DOHH2 (cell line): Measurements from ENCODE around the gene MAP1B.
"Not testable (repeated sequence)": the region's sequence is repeated elsewhere in the genome, so short reads cannot be mapped to it uniquely, and the experiment has no call there.

Experiments
- H3F3A ChIP-seq: fragments of 200-600 bp; sonication (generic), shearing (Covaris generic); 2 replicates; pipeline ENCODE4 v1.6.0; 2016; ENCODE audit warnings: antibody characterized with exemption, mild to moderate bottlenecking; ENCODE audit not compliant: control insufficient read depth, insufficient read depth
- H3K27ac ChIP-seq: fragments of 200-600 bp; sonication (generic); 2 replicates; pipeline ENCODE4 v1.5.1; 2014; ENCODE audit warnings: low read depth, mild to moderate bottlenecking, low read length, moderate library complexity
- H3K27me3 ChIP-seq: fragments of 200-600 bp; sonication (generic); 2 replicates; pipeline ENCODE4 v1.6.1; 2014; ENCODE audit warnings: mild to moderate bottlenecking, low read length, mixed read lengths; ENCODE audit not compliant: control insufficient read depth
- H3K36me3 ChIP-seq: fragments of 200-600 bp; sonication (generic); 2 replicates; pipeline ENCODE4 v1.6.1; 2014; ENCODE audit warnings: mild to moderate bottlenecking, low read length, moderate library complexity, mixed read lengths; ENCODE audit not compliant: control insufficient read depth
- H3K4me1 ChIP-seq: fragments of 200-600 bp; sonication (generic); 2 replicates; pipeline ENCODE4 v1.6.1; 2014; ENCODE audit warnings: mild to moderate bottlenecking, low read length, mixed read lengths; ENCODE audit not compliant: control insufficient read depth
- H3K4me2 ChIP-seq: fragments of 200-600 bp; sonication (generic); 2 replicates; pipeline ENCODE4 v1.6.0; 2014; ENCODE audit warnings: mild to moderate bottlenecking, low read length, moderate library complexity
- H3K4me3 ChIP-seq: fragments of 200-600 bp; sonication (generic); 2 replicates; pipeline ENCODE4 v1.5.1; 2014; ENCODE audit warnings: mild to moderate bottlenecking, low read length, mixed read lengths
- H3K79me2 ChIP-seq: fragments of 200-600 bp; sonication (generic); 2 replicates; pipeline ENCODE4 v1.6.1; 2014; ENCODE audit warnings: mild to moderate bottlenecking, low read length, mixed read lengths; ENCODE audit not compliant: control insufficient read depth
- H3K9me2 ChIP-seq: fragments of 200-600 bp; sonication (generic); replicated peaks from 2 replicates; pipeline ENCODE4 v1.6.1; 2014; ENCODE audit warnings: mild to moderate bottlenecking, low read length, mixed read lengths; ENCODE audit not compliant: control insufficient read depth
- H3K9me3 ChIP-seq: fragments of 200-600 bp; sonication (generic); 2 replicates; pipeline ENCODE4 v1.6.1; 2014; ENCODE audit warnings: antibody characterized with exemption, low read length, mixed read lengths; ENCODE audit not compliant: control insufficient read depth, insufficient read depth
- H4K20me1 ChIP-seq: fragments of 200-600 bp; sonication (generic); 2 replicates; pipeline ENCODE4 v1.6.0; 2014; ENCODE audit warnings: low read depth, mild to moderate bottlenecking, antibody characterized with exemption, low read length, moderate library complexity; ENCODE audit not compliant: control insufficient read depth, insufficient read depth
- EZH2phosphoT487 ChIP-seq: fragments of 200-600 bp; sonication (generic); IDR thresholded peaks from 2 replicates; pipeline ENCODE4 v1.6.1; 2017; ENCODE audit warnings: borderline replicate concordance, mild to moderate bottlenecking, antibody characterized with exemption, low read length, moderate library complexity, mixed read lengths
- TF ChIP-seq, protein P1 (sequence below): fragments of 200-600 bp; sonication (generic); IDR thresholded peaks from one replicate; pipeline ENCODE4 v1.5.1; 2014; ENCODE audit warnings: antibody characterized with exemption, mild to moderate bottlenecking, low read depth, low read length; ENCODE audit not compliant: poor library complexity, severe bottlenecking

Gene MAP1B

DNA sequence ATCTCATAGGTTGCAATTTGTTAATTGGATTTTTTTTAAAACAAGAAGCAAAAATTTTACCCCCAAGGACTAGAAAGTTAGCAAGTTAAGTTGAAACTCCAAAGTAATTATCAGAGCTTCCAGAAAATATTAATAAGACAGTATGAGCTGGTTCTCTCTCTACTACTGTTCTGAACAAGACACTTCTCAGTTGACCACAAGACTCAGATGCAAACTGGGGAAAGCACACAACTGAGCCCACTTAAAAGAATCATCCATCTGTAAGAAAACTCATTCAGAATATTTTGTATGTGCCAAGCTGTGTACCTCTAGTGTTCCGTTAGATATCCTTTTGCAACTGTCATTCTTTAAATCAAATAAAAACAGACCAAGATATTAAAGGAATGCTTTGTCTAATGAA is 60.0 kb downstream of the MAP1B start:
- H3K4me3 ChIP-seq = no peak overlapping the region
- no peaks in the 10 kb centered on the region for H3K9me3 ChIP-seq
- no peaks in the 10 kb centered on the region for H3F3A ChIP-seq
- H3K79me2 ChIP-seq = no peaks in the 10 kb centered on the region
- H3K9me2 ChIP-seq = no peaks in the 10 kb centered on the region
- H3K4me1 ChIP-seq = no peaks in the 10 kb centered on the region
- H3K36me3 ChIP-seq = no peaks in the 10 kb centered on the region
- H3K27me3 ChIP-seq = peaks cover 13% of the 10 kb centered on the region
- no peak overlapping the region for H3K27ac ChIP-seq
- no peaks in the 10 kb centered on the region for H4K20me1 ChIP-seq
- TF ChIP-seq EZH2phosphoT487 = no peak
- TF ChIP-seq, protein P1, sequence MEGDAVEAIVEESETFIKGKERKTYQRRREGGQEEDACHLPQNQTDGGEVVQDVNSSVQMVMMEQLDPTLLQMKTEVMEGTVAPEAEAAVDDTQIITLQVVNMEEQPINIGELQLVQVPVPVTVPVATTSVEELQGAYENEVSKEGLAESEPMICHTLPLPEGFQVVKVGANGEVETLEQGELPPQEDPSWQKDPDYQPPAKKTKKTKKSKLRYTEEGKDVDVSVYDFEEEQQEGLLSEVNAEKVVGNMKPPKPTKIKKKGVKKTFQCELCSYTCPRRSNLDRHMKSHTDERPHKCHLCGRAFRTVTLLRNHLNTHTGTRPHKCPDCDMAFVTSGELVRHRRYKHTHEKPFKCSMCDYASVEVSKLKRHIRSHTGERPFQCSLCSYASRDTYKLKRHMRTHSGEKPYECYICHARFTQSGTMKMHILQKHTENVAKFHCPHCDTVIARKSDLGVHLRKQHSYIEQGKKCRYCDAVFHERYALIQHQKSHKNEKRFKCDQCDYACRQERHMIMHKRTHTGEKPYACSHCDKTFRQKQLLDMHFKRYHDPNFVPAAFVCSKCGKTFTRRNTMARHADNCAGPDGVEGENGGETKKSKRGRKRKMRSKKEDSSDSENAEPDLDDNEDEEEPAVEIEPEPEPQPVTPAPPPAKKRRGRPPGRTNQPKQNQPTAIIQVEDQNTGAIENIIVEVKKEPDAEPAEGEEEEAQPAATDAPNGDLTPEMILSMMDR = no peak
- no peak overlapping the region for H3K4me2 ChIP-seq

DNA sequence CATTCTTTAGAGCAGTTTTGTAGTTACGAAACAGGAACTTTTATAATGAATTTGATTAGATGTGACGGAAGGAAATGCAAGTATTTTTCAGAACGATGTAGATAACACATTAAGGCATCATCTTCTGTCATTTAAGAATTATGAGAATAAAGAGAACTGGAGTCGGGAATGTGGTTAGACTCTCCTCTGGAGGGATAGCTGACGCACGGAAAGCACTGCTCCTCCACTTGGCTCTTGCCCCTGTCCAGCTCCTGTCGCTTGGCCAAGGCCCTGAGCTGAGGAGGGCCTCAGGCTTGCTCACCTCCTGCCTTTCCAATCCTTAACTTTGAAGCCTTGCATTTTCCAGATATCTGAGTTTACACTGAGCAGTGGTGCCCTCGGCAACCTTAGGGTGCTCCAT is 60.5 kb downstream of the MAP1B start:
- peaks cover 13% of the 10 kb centered on the region for H3K27me3 ChIP-seq
- no peaks in the 10 kb centered on the region for H3K36me3 ChIP-seq
- H3K9me2 ChIP-seq = no peaks in the 10 kb centered on the region
- no peak overlapping the region for H3K27ac ChIP-seq
- no peaks in the 10 kb centered on the region for H3K4me1 ChIP-seq
- no peaks in the 10 kb centered on the region for H3K9me3 ChIP-seq
- no peaks in the 10 kb centered on the region for H3K79me2 ChIP-seq
- no peak overlapping the region for H3K4me3 ChIP-seq
- H3F3A ChIP-seq = no peaks in the 10 kb centered on the region
- TF ChIP-seq EZH2phosphoT487 = no peak
- TF ChIP-seq, protein P1 = no peak
- H3K4me2 ChIP-seq = no peak overlapping the region
- H4K20me1 ChIP-seq = no peaks in the 10 kb centered on the region

DNA sequence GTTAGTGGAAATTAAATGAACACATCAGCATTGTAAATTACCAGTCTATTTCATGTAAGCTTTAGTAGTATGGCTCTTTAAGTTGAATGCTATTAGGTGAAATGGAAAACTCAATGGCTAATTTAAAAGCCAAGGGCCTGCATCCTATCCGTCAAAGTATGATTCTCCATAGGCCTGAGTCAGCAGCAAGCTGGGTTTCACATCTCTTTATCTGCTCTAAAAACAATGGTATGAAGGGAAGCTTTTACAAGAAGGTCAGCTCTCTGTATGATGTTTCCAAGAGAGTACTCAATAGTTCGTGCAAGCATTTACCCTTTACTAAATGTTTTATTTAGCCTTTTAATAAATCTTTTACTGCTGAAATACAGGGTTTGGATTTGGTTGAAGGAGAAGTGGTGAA is 62.8 kb downstream of the MAP1B start:
- H4K20me1 ChIP-seq = no peaks in the 10 kb centered on the region
- H3K27ac ChIP-seq = no peak overlapping the region
- H3K4me3 ChIP-seq = no peak overlapping the region
- H3K4me1 ChIP-seq = no peaks in the 10 kb centered on the region
- peaks cover 13% of the 10 kb centered on the region for H3K27me3 ChIP-seq
- TF ChIP-seq, protein P1 = no peak
- no peak for TF ChIP-seq EZH2phosphoT487
- H3K9me3 ChIP-seq = no peaks in the 10 kb centered on the region
- no peaks in the 10 kb centered on the region for H3F3A ChIP-seq
- no peak overlapping the region for H3K4me2 ChIP-seq
- H3K9me2 ChIP-seq = no peaks in the 10 kb centered on the region
- no peaks in the 10 kb centered on the region for H3K36me3 ChIP-seq
- H3K79me2 ChIP-seq = no peaks in the 10 kb centered on the region

DNA sequence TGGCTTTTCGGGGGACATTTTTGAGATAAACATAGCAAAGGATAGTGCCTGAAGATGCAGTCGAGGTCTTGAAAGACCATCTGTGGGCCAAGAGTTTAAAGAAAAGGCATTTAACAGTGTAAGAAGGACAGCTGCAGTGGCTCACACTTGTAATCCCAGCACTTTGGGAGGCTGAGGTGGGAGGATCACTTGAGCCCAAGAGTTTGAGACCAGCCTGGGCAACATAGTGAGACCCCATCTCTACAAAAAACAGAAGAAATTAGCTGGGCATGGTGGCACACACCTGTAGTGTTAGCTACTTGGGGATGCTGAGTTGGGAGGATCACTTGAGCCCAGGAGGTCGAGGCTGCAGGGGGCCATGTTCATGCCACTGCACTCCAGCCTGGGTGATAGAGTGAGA is 63.9 kb downstream of the MAP1B start:
- not testable (repeated sequence) for H3F3A ChIP-seq, H3K27ac ChIP-seq, H3K9me2 ChIP-seq, H3K4me2 ChIP-seq, H3K79me2 ChIP-seq, H3K9me3 ChIP-seq, H3K4me1 ChIP-seq, H3K4me3 ChIP-seq, H3K36me3 ChIP-seq, H4K20me1 ChIP-seq
- H3K27me3 ChIP-seq = peaks cover 12% of the 10 kb centered on the region
